Kidney (tissue), 14 donors: ENCODE measurements around the gene DTNBP1. TPM values are rescaled to one million over a fixed set of nuclear protein-coding genes. Genes with fewer than 3 reads are reported as not detected.

Experiments used
- DNase-seq, 5 donors: peaks; one replicate each; pipeline ENCODE4 v3.0.0-alpha.2; 2013 to 2020
- FAIRE-seq: peaks from 2 replicates; lab custom pipeline; 2012; peaks lifted over from hg19 to GRCh38; lab: Jason Lieb, UNC
- H3K27ac ChIP-seq, 2 donors: one replicate each; pipeline ENCODE4 v1.7.0; 2013; ENCODE audit warnings: low read depth in 2 of 2, low read length in 2 of 2, inconsistent platforms in 1 of 2
- H3K27me3 ChIP-seq: one replicate; pipeline ENCODE4 v1.7.1; 2013; ENCODE audit warnings: low read length, inconsistent platforms; ENCODE audit not compliant: control insufficient read depth, insufficient read depth
- H3K36me3 ChIP-seq, 3 donors: one replicate each; pipeline versions ENCODE4 v1.7.0 to v1.7.1; 2013; ENCODE audit warnings: low read length in 3 of 3, control low read depth in 1 of 3, inconsistent platforms in 1 of 3; ENCODE audit not compliant: insufficient read depth in 3 of 3, control insufficient read depth in 2 of 3
- H3K4me1 ChIP-seq, 3 donors: one replicate each; pipeline versions ENCODE4 v1.7.0 to v1.7.1; 2013; ENCODE audit warnings: low read length in 3 of 3, inconsistent platforms in 1 of 3, low read depth in 1 of 3; ENCODE audit not compliant: control insufficient read depth in 2 of 3, insufficient read depth in 2 of 3
- H3K4me3 ChIP-seq, 3 donors: one replicate each; pipeline versions ENCODE4 v1.7.0 to v1.8.1; 2013; ENCODE audit warnings: low read length in 3 of 3, control low read depth in 1 of 3, inconsistent platforms in 1 of 3
- H3K9ac ChIP-seq, 3 donors: one replicate each; pipeline versions ENCODE4 v1.7.0 to v1.7.1; 2013; ENCODE audit warnings: low read length in 3 of 3, control low read depth in 1 of 3, inconsistent platforms in 1 of 3
- H3K9me3 ChIP-seq, 3 donors: one replicate each; pipeline versions ENCODE4 v1.7.0 to v1.7.1; 2013; ENCODE audit warnings: low read length in 3 of 3, control low read depth in 1 of 3, inconsistent platforms in 1 of 3; ENCODE audit not compliant: control insufficient read depth in 2 of 3, insufficient read depth in 1 of 3
- intact Hi-C: fragments of 100-400 bp; cut with DNase I; formaldehyde crosslinking; loops from one replicate; pipeline ENCODE4 v1.11.1; 2022
- polyA plus RNA-seq: library from polyadenylated mRNA; stranded (reverse); fragments of 350-450 nt; fragmentation: Illumina TruSeq; extraction: RNeasy Lipid Tissue Mini Kit (QIAGEN cat#74804); gene quantifications from one replicate; pipeline ENCODE4 v1.2.3, GENCODE V29; 2014; ENCODE audit warnings: low read depth, low replicate concordance; ENCODE audit not compliant: insufficient read depth
- total RNA-seq: library from RNA; stranded (reverse); fragmentation: NEBNext Ultra II Directional; extraction: Animal tissue kit (Norgen Biotek cat#: 25700); gene quantifications from one replicate; pipeline ENCODE4 v1.2.1, GENCODE V29; 2021
- TF ChIP-seq, protein P1 (sequence below): IDR thresholded peaks from 3 replicates; pipeline ENCODE4 v1.5.1; 2012; ENCODE audit warnings: mild to moderate bottlenecking, moderate library complexity, borderline replicate concordance; ENCODE audit not compliant: insufficient read depth; ENCODE audit errors: extremely low read depth
- donor health status: control.
- donor health status: control.
- donor health status: control.
- donor health status: control.
- donor health status: control.
- donor health status: DM: yes; HTN: yes; CAD: no.
- donor health status: Normal renal cell carcinoma (clear cell type).

The DTNBP1 gene
- total and polyA plus RNA-seq, 2 donors from 2014 or later: 25.2 to 36.2 TPM

DNA sequence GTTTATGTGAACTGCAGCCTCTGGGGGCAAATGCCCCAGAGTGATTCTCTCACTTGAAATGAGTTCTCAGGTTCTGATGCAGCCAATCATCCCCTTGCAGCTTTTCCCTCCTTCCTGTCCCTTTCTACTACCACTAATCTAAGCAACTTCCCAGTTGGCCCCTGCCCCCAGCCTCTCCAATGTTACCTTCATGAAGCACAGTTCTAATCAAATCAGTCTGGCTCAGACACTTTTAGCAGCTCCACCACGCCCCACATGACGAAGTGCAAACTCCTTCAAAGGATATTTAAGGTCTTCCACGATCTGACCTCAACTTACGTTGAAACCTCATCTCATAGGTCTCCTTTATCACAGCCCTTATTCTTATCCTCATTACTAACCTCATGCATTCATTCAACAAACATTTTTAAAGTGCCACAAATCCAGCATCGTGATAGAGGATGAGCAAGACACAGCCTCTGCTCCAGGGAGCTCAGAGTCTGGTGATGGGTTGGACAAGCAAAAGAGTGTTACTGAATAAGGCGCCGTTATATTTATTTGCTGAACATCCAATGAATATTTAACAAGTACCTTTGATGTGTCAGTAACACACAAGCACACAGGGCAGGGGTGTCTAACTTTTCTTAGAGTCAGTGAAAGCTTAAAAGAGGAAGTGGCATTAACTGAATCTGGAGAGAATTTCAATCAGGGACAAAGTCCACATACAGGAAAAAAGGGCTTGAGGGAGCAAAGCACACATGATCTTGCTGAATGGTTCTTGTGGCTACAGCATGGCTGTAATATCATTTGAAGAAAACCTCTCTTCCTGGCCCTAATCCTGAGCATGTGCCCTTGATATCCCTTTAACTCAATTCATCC, 20.4 kb upstream of the DTNBP1 start:
- Histone ChIP-seq H3K36me3 (no peaks in the 10 kb centered on the region), H3K4me3 (no peak overlapping the region), H3K9me3 (no peaks in the 10 kb centered on the region), H3K27ac (no peak overlapping the region), H3K9ac (no peak overlapping the region), H3K27me3 (no peaks in the 10 kb centered on the region), H3K4me1 (no peaks in the 10 kb centered on the region)
- DNase-seq (peak in 1 of 5 donors; percentile 57), FAIRE-seq (no peak)
- intact Hi-C loops: no loop called here
- TF ChIP-seq, protein P1, sequence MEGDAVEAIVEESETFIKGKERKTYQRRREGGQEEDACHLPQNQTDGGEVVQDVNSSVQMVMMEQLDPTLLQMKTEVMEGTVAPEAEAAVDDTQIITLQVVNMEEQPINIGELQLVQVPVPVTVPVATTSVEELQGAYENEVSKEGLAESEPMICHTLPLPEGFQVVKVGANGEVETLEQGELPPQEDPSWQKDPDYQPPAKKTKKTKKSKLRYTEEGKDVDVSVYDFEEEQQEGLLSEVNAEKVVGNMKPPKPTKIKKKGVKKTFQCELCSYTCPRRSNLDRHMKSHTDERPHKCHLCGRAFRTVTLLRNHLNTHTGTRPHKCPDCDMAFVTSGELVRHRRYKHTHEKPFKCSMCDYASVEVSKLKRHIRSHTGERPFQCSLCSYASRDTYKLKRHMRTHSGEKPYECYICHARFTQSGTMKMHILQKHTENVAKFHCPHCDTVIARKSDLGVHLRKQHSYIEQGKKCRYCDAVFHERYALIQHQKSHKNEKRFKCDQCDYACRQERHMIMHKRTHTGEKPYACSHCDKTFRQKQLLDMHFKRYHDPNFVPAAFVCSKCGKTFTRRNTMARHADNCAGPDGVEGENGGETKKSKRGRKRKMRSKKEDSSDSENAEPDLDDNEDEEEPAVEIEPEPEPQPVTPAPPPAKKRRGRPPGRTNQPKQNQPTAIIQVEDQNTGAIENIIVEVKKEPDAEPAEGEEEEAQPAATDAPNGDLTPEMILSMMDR: no peak

DNA sequence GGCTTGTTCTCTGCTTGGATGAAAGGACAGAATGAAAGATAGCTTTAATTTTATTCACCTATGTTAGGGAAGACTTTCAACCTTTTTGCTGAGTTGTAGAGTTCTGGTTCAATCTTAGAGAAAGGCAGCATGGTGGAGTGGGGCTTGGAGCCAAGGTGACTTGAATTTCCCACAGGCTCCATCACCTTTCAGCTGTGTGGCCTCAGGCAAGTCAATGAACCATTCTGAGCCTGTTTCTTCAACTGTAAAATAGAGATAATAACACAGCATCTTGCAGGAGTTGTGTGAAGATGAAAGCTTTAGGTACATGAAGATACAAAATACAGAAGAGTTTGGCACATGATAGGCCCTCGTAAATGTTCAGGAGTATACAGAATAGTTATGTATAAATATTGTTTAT, 19.1 kb upstream of the DTNBP1 start:
- intact Hi-C loops: no loop called here
- no peak overlapping the region for H3K9ac ChIP-seq
- no peaks in the 10 kb centered on the region for H3K36me3 ChIP-seq
- H3K27ac ChIP-seq: no peak overlapping the region
- no peaks in the 10 kb centered on the region for H3K9me3 ChIP-seq
- H3K4me1 ChIP-seq: no peaks in the 10 kb centered on the region
- FAIRE-seq (no peak), DNase-seq (no peak)
- H3K4me3 ChIP-seq: no peak overlapping the region
- TF ChIP-seq, protein P1: no peak
- no peaks in the 10 kb centered on the region for H3K27me3 ChIP-seq

DNA sequence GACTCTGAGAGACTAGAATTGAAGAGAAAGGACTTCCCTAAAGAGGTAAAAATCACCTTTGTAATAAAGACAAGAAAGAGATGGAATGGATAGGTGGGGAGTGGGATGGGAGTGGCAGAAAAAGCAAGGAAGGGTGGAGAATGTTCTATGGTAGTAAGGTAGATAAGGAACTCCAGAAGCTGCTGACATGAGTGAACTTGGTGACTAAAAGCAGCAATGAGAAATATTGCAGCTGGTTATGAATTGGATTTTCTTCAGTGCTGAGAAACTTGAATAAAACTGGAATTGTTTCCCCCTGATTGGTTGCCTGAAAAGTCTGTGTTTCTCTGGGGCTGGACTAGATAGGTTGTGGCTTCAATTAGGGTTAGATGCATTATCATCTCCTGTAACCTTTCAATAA, 15.7 kb upstream of the DTNBP1 start:
- TF ChIP-seq, protein P1: no peak
- Histone ChIP-seq H3K4me3 (no peak overlapping the region), H3K9ac (no peak overlapping the region), H3K9me3 (no peaks in the 10 kb centered on the region), H3K36me3 (no peaks in the 10 kb centered on the region), H3K27ac (no peak overlapping the region), H3K4me1 (peaks cover 0 to 2% (median 0%) of the 10 kb centered on the region in 3 donors), H3K27me3 (no peaks in the 10 kb centered on the region)
- FAIRE-seq (no peak), DNase-seq (no peak)
- intact Hi-C loops: no loop called here
